Skin epidermis (tissue), 12 donors: ENCODE results near the gene ZNF74.
"Not testable (repeated sequence)": the region's sequence is repeated elsewhere in the genome, so short reads cannot be mapped to it uniquely, and the experiment has no call there.

ENCODE experiments used
- H3K27ac ChIP-seq, 21 experiments: fragments of 200-600 bp; sonication (generic) in 11 of 21; one replicate each; pipeline ENCODE4 v1.5.0; 2020; ENCODE audit warnings: mild to moderate bottlenecking in 3 of 21, inconsistent platforms in 2 of 21, moderate library complexity in 2 of 21
- H3K4me3 ChIP-seq, 7 experiments: fragments of 200-600 bp; sonication (generic) in 2 of 7; one replicate each; pipeline ENCODE4 v1.5.0; 2020; ENCODE audit warnings: inconsistent platforms in 2 of 7, mild to moderate bottlenecking in 2 of 7, moderate library complexity in 1 of 7

The ZNF74 gene

GRCh38 chr22:20439556-20439927 lies 45.6 kb downstream of the ZNF74 start:
- no peak overlapping the region for H3K4me3 ChIP-seq
- no peak overlapping the region for H3K27ac ChIP-seq

DNA sequence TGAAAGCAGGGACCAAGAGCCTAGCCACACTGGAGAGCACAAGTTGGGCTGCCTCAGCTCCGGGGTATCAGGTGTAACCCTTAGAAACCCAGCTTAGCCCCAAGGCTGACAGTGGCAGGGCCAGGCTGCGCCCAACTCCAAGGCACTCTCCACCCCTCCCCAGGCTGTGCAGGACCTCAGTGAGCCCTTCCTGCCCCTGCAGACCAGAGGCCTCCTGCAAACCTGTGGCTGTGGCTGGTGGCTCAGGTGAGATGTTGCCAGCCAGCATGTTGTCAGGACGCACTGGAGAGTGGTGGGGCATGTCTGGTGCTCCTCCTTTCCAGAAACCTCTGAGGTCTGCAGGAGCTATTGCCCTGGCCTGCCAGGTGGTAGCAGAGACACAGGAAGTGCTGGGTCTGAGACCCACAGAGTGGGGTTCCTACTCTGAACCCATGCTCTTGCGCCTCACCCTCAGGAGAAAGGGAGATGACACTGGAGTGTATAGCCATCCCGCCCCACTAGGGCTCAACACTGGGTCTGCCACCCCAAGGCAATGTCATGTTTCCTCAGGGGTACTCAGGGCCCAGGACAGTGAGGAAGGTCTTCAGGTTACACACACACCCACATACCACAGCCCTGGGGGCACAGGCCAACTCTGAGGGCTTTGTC lies 46.1 kb downstream of the ZNF74 start:
- Histone ChIP-seq H3K4me3 (no peak overlapping the region), H3K27ac (no peak overlapping the region)

DNA sequence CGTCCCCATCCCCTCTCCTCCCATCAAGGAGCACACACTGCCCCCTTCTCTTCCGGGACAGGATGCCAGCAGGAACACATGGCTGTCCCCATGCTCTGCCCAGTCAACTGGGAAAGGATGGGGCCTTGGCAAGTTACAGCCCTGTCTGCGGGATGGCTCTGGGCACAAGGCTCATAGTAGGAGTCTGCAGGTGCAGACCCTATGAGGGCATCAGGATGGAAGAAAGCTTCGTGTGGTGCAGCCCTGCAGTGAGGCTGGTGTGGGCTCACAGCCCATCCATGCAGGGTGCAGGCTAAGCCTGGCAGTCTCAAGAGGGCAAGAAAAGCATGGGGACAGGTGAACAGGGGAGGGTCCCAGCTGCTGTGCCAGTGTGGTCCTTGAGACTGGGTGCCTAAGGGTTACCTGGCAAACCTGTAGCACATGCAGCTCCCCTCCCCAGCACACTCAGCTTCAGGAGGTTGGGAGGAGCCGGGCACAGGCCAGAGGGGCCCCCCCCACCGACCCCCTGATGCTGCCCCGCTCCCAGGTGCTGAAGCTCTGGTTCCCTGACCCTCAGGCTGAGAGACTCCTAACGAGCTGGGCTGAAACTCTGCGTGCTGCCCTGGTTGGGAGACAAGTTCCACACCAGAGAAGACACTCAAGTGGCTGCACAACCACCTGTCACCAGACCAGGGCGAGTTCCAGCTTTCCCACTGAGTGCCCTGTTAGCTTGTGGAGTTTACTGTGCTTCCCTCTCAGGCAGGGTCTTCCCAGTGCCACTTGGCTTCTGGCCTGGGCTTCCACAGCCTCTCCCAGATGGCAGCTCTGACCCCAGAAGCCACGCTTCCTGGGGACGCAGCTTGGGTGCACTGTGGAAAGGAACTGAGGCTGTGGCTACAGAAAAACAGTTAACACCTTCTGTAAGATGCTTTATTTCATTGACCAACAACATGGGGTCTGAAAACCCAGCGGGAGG lies 47.0 kb downstream of the ZNF74 start:
- Histone ChIP-seq H3K4me3 (no peak overlapping the region), H3K27ac (peak overlapping the region in 1 of 21 experiments; percentile 23)

GRCh38 chr22:20441631-20442484 lies 47.9 kb downstream of the ZNF74 start:
- peak overlapping the region in 1 of 21 experiments; percentile 23 for H3K27ac ChIP-seq

DNA sequence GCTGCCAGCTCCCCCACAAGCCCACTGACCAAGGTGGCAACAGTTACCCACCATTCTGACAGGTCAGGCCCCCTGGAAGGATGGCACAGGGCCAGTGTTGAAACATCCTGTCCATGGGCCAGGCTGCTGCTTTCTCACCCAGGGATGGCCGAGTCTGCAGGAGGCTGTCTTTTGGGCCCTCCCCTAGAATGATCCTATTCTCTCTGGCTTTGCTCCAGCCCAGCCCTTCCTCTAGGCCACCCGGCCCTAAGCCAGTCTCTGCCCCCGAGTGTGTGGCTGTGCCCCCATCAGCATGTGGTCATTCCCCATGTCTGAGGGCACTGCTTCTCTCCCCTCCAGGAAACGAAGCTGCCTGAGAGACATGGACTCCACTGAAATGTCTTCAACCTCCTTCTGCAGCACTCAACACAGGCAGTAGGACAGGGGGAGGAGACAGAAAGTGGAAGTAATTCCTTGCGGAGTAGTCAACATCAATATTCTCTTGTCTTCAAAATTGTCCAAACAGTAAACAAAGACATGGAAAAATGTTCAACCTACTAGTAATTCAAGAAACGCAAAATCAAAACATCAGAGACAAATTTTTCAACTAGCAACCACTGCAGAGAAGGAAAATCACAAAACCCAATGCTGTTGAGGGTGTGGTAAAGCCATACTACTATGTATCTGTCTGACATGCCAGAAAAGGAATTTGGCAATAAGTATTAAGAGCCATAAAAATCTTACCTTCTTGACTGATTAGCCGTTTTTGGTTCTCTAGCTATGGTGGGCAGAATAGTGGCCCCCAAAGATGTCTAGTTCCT lies 48.7 kb downstream of the ZNF74 start:
- no peak overlapping the region for H3K27ac ChIP-seq
- H3K4me3 ChIP-seq = no peak overlapping the region

More at GRCh38 chr22:20441631-20442484, 47.9 kb downstream of the ZNF74 start:
- H3K4me3 ChIP-seq = no peak overlapping the region

DNA sequence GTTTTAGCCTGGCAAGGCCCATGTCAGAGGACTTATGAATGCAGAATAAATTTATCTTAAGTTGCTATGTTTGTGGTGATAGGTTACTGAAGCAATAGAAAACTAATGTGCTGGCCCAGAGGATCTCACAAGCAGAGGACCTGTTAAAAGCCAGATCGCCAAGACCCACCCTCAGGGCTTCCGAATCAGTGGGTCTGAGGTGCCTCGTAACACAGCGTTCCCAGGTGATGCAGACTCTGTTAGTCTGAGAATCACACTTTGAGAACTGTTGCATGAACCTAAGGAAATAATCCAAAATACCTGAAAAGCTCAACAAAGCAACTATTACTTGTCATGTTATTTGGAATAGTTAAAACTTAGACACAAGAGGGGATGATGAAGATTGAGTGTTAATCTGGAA lies 50.4 kb downstream of the ZNF74 start:
- no peak overlapping the region for H3K4me3 ChIP-seq
- H3K27ac ChIP-seq = no peak overlapping the region

- no peak overlapping the region for H3K27ac ChIP-seq
- no peak overlapping the region for H3K4me3 ChIP-seq
These were observed 52.5 kb downstream of the ZNF74 start for GRCh38 chr22:20446383-20446970.

DNA sequence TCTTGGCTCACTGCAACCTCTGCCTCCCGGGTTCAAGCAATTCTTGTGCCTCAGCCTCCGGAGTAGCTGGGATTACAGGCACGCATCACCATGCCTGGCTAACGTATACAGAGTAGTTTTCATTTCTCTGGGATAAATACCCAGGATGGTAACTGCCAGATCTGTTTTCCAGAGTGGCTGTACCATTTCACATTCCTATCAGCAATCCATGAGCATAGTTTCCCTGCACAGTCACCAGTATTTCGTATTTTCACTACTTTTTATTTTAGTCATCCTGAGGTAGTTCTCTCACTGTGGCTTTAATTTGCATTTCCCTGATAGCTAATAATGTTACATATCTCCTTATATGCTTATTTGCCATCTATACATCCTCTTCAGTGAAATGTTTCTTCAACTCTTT lies 54.7 kb downstream of the ZNF74 start:
- H3K4me3 ChIP-seq = no peak overlapping the region
- H3K27ac ChIP-seq = no peak overlapping the region

GRCh38 chr22:20449819-20450550 lies 56.0 kb downstream of the ZNF74 start:
- Histone ChIP-seq H3K27ac (no peak overlapping the region), H3K4me3 (no peak overlapping the region)

- H3K27ac ChIP-seq = no peak overlapping the region
- H3K4me3 ChIP-seq = no peak overlapping the region
These were observed 56.6 kb downstream of the ZNF74 start for GRCh38 chr22:20450551-20450906.

DNA sequence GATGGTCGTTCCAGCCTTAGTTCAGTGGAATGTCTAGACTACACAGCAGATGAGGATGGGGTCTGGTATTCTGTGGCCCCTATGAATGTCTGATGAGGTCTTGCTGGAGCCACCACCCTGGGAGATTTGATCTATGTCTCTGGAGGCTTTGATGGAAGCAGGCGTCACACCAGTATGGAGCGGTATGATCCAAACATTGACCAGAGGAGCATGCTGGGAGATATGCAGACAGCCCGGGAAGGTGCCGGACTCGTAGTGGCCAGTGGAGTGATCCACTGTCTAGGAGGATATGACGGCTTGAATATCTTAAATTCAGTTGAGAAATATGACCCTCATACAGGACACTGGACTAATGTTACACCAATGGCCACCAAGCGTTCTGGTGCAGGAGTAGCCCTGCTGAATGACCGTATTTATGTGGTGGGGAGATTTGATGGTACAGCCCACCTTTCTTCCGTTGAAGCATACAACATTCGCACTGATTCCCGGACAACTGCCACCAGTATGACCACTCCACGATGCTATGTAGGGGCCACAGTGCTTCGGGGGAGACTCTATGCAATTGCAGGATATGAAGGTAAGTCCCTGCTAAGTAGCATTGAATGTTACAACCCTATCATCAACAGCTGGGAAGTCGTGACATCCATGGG lies 57.3 kb downstream of the ZNF74 start:
- H3K27ac ChIP-seq = not testable (repeated sequence)

GRCh38 chr22:20451920-20452319 lies 58.0 kb downstream of the ZNF74 start:
- no peak overlapping the region for H3K4me3 ChIP-seq
- H3K27ac ChIP-seq = no peak overlapping the region

More for the DNA sequence above, 57.3 kb downstream of the ZNF74 start:
- H3K4me3 ChIP-seq = not testable (repeated sequence)

DNA sequence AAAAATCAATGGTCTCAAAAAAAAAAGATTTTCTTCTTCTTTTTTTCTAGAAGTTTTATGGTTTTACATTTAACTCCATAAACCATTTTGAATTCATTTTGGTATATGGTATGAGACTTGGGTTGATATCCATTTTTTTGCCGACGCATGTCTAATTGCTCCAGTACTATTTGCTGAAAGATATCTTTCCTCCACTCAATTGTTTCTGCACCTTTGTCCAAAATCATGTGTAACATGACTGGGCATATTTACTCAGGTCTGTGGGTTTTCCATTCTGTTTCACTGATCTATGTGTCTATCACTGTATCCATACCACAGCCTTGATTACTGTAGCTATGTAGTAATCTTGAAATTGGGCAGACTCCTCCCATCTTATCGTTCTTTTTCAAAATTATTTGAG lies 59.3 kb downstream of the ZNF74 start:
- Histone ChIP-seq H3K4me3 (no peak overlapping the region), H3K27ac (no peak overlapping the region)

- Histone ChIP-seq H3K4me3 (no peak overlapping the region), H3K27ac (no peak overlapping the region)
These were observed 61.7 kb downstream of the ZNF74 start for GRCh38 chr22:20455709-20456063.

- H3K4me3 ChIP-seq = no peak overlapping the region
- peak overlapping the region in 1 of 21 experiments; percentile 17 for H3K27ac ChIP-seq
These were observed 62.2 kb downstream of the ZNF74 start for GRCh38 chr22:20456064-20456721.

- Histone ChIP-seq H3K27ac (peak overlapping the region in 1 of 21 experiments; percentile 17), H3K4me3 (no peak overlapping the region)
These were observed 62.7 kb downstream of the ZNF74 start for GRCh38 chr22:20456722-20457076.

DNA sequence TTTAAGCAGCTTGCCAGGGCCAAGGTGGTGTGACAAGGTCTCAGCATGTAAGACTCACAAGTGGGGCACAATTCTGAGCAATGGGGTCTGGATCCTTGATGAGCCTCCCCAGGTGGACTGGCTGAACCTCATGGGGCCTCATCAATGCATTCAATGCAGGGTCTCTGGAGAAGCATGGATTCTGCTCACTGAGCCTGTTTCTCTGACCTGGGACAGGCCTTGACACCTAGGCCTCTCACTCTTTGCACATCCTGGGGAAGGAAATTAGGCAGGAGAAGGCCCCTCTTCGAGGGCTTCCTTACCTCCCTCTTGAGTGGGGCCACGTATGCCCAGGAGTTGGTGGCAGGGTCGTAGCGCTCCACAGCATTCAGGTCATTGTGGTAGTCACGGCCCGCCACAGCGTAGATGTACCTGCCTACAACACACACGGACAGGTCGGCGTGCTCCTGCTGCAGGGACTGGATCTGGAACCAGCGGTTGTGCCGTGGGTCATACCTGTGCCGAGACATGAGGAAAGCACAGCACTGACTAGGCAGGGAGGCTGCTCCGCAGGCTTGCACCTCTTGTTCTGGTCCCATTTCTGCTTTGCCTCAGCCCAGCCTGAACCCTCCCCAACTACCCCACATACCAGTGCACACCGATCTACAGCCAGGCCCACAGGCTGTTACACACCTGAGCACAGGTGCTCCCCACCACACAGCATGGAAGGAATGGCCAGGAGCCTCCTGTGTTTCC lies 63.7 kb downstream of the ZNF74 start:
- H3K4me3 ChIP-seq = no peak overlapping the region

More for the DNA sequence above, 63.7 kb downstream of the ZNF74 start:
- H3K27ac ChIP-seq = no peak overlapping the region
